GM12872 (cell line): ENCODE data around the gene PCSK4.

Experiments used
- TF ChIP-seq, protein P1 (sequence below): IDR thresholded peaks from 3 replicates; pipeline ENCODE4 v1.5.1; 2011; ENCODE audit warnings: low read depth, mild to moderate bottlenecking, low read length, moderate library complexity; ENCODE audit not compliant: insufficient read depth

PCSK4 gene

DNA sequence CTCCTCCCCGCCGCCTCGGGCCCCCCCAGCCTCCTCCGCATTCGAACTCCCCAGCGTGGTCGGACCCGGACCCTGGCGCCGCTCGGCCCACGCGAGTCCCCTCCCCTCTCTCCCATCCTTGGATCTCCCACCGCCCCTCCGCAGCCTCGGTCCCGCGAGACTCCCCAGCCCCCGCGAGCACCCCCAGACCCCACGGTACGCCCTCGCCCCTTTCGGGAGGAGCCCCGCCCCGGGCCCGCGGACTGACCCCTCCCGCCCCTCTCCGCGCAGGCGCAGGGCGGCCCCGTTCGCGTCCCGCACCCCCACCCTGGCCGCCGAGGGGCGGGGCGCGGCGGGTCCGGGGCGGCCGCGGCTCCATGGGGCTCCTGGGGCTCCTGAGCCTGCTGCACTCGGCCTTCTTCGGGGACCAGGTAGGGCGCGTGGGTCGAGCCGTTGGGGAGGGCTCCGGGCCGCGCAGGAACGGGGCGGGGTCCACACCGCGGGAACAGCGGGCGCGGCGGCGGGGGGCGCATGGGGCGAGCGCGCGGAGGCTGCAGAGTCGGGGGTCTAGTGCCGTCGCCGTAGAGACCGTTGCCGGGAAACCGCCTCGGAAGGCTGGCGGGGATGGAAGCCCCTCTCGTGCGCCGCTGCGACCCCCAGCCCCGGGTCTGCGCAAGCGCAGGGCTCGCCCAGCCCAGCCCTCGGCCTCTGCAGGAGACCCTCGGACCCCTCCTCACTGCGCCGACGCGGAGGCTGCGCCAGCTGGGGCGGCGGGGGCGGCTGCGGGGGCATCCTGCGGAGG lies 44.0 kb downstream of the PCSK4 start:
- TF ChIP-seq, protein P1, sequence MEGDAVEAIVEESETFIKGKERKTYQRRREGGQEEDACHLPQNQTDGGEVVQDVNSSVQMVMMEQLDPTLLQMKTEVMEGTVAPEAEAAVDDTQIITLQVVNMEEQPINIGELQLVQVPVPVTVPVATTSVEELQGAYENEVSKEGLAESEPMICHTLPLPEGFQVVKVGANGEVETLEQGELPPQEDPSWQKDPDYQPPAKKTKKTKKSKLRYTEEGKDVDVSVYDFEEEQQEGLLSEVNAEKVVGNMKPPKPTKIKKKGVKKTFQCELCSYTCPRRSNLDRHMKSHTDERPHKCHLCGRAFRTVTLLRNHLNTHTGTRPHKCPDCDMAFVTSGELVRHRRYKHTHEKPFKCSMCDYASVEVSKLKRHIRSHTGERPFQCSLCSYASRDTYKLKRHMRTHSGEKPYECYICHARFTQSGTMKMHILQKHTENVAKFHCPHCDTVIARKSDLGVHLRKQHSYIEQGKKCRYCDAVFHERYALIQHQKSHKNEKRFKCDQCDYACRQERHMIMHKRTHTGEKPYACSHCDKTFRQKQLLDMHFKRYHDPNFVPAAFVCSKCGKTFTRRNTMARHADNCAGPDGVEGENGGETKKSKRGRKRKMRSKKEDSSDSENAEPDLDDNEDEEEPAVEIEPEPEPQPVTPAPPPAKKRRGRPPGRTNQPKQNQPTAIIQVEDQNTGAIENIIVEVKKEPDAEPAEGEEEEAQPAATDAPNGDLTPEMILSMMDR: no peak

DNA sequence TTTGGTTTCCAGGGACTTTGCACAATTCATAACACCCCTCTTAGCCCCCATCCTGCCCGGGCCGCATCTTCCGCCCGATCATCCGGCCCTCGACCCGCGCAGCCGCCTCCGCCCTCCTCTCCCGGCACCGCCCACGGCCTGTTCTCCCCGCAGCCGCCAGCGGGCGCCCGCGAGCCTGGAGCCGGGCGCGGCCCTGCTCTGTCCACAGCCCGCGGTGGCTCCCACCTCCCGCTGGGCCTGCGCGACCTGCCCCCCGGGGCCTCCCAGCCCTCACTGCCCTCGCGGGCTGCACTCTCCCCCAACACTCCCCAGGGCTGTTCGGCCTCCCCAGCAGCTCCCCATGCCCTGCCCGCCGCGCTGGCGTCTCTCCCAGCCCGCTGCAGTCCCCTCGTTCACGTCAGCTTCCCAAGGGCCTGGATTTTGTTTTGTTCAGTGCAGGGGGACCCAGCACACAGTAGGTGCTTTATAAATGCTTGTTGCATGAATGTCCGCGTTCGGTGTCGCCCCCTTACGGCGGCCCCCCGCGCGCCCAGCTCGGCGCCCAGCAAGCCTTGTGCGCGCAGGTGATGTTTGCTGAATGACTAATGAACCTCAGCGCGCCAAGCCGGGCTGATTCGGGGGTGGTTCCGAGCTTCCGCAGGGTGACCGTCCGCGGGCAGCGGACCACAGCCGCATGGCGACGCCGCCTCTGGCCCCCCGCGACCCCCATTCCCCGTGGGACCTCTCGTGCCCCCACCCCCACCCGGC lies 44.8 kb downstream of the PCSK4 start:
- TF ChIP-seq, protein P1: peak; percentile 86

DNA sequence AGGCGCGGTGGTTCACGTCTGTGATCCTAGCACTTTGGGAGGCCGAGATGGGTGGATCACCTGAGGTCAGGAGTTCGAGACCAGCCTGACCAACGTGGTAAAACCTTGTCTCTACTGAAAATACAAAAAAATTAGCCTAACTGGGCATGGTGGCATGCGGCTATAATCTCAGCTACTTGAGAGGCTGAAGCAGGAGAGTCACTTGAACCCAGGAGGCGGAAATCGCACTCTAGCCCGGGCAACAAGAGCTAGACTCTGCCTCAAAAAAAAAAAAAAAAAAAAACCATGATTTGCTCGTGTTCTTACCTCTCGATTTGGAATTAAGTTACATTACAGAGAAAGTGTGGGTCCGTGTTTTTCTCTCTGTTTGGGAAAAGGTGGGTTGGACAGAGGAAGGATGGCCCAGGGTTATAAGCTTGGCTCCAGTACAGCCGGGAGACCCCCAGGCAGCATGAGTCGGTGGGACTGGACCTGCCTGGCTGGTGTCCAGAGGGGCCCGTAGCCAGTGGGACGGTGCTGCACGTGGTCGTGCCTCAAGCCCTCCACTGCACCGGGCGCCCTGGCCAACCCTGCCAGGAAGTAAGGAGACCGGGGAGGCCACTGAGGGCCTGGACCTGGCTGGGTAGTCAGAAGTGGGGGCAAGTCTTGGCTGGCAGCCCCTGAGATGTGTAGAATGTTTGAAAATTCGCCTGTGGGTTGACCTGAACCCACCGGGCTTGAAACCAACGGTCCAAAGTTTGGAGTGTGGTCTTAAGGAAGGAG lies 48.3 kb downstream of the PCSK4 start:
- TF ChIP-seq, protein P1: no peak

DNA sequence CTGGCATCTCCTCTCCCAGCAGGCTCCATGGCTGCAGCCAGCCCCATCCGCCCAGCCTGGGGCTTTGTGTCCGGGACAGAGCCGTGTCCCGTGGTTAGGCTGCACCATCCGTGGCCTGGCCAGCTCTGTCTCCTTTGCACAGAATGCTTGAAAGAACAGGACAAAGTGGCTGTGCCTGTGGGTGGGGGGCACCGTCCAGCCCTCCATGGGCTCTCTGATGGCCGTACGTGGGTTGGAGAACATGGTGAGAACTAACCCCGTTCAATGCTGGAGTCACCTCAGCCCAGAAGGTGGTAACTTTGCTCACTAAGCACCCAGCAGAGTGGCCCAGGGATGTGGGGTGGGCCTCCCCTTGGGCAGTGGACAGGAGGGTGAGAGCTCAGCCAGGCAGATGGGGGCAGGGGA lies 49.1 kb downstream of the PCSK4 start:
- TF ChIP-seq, protein P1: no peak

DNA sequence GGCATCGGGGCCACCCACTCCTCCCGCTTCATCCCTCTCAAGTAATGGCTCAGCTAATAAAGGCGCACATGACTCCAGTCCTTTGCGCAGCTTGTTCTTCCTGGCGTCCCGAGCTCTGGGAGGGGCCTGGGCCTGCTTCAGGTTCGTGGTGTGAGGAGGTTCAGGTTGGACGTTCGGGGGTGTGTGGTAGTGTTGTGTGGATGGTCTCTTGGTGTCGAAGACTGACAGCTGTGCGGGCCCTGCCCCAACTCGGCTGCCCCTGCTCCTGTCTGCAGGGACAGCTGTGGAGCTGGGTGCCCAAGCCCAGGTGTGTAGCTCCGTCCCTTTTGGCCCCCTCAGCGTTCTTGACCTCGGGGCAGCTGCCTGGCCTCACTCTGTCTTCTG lies 49.7 kb downstream of the PCSK4 start:
- TF ChIP-seq, protein P1: no peak

DNA sequence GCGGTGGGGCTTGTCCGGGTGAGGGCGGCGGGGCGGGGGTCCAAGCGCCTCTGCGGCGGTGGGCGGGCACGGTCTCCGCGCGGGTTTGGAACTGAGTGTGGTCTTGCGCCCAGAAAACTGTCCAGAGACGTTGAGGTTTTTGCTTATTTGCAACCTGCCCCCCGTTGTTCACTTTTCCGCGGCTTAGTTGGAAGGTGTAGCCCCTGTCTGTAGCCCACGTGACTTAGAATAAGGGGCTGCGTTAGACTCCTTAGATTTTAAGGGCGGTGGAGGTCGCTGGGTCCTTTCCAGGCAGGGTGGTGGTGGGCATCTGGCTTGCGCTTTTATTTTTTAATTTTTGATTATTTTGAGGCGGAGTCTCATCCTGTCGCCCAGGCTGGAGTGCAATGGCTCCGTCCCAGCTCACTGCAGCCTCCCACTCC lies 51.2 kb downstream of the PCSK4 start:
- TF ChIP-seq, protein P1: no peak
